Muscle layer of colon (tissue), 2 donors: ENCODE measurements around the gene PCCA.

Experiments used
- H3K27ac ChIP-seq: one replicate; pipeline ENCODE4 v1.7.0; 2013; ENCODE audit warnings: low read depth, mild to moderate bottlenecking, low read length, moderate library complexity
- H3K27me3 ChIP-seq, 2 donors: one replicate each; pipeline ENCODE4 v1.7.0; 2013; ENCODE audit warnings: low read length in 2 of 2, mild to moderate bottlenecking in 2 of 2; ENCODE audit not compliant: insufficient read depth in 2 of 2, control insufficient read depth in 1 of 2
- H3K36me3 ChIP-seq: one replicate; pipeline ENCODE4 v1.7.0; 2013; ENCODE audit warnings: mild to moderate bottlenecking, low read length; ENCODE audit not compliant: insufficient read depth
- H3K4me1 ChIP-seq: one replicate; pipeline ENCODE4 v1.7.0; 2013; ENCODE audit warnings: mild to moderate bottlenecking, low read length; ENCODE audit not compliant: insufficient read depth
- H3K4me3 ChIP-seq, 2 donors: one replicate each; pipeline ENCODE4 v1.7.0; 2013; ENCODE audit warnings: low read length in 2 of 2, low read depth in 1 of 2, mild to moderate bottlenecking in 1 of 2, moderate library complexity in 1 of 2
- H3K9ac ChIP-seq: one replicate; pipeline ENCODE4 v1.7.0; 2013; ENCODE audit warnings: low read length
- H3K9me3 ChIP-seq: one replicate; pipeline ENCODE4 v1.7.0; 2013; ENCODE audit warnings: mild to moderate bottlenecking, low read length
- donor health status: abdominal sarcoma.
- donor health status: Adenocarcinoma of cecum.

PCCA gene

GRCh38 chr13:100506600-100507422, 417.9 kb downstream of the PCCA start:
- no peaks in the 10 kb centered on the region for H3K36me3 ChIP-seq

GRCh38 chr13:100508455-100508854, 419.6 kb downstream of the PCCA start:
- Histone ChIP-seq H3K9me3 (no peaks in the 10 kb centered on the region), H3K27ac (no peak overlapping the region), H3K4me3 (no peak overlapping the region), H3K36me3 (no peaks in the 10 kb centered on the region), H3K9ac (no peak overlapping the region), H3K27me3 (no peaks in the 10 kb centered on the region), H3K4me1 (no peaks in the 10 kb centered on the region)

More at GRCh38 chr13:100506600-100507422, 417.9 kb downstream of the PCCA start:
- H3K9ac ChIP-seq: no peak overlapping the region
- H3K4me3 ChIP-seq: no peak overlapping the region
- H3K9me3 ChIP-seq: no peaks in the 10 kb centered on the region
- no peaks in the 10 kb centered on the region for H3K27me3 ChIP-seq
- no peak overlapping the region for H3K27ac ChIP-seq
- H3K4me1 ChIP-seq: no peaks in the 10 kb centered on the region

- H3K9me3 ChIP-seq: no peaks in the 10 kb centered on the region
- no peaks in the 10 kb centered on the region for H3K36me3 ChIP-seq
- no peak overlapping the region for H3K4me3 ChIP-seq
- H3K27me3 ChIP-seq: no peaks in the 10 kb centered on the region
- no peak overlapping the region for H3K27ac ChIP-seq
- no peak overlapping the region for H3K9ac ChIP-seq
- no peaks in the 10 kb centered on the region for H3K4me1 ChIP-seq
Observed at GRCh38 chr13:100508996-100509395, 420.1 kb downstream of the PCCA start.

- no peaks in the 10 kb centered on the region for H3K36me3 ChIP-seq
- no peak overlapping the region for H3K9ac ChIP-seq
- H3K9me3 ChIP-seq: no peaks in the 10 kb centered on the region
- H3K27ac ChIP-seq: no peak overlapping the region
- H3K27me3 ChIP-seq: no peaks in the 10 kb centered on the region
- H3K4me1 ChIP-seq: peaks cover 6% of the 10 kb centered on the region
- no peak overlapping the region for H3K4me3 ChIP-seq
Observed at GRCh38 chr13:100510208-100510957, 421.5 kb downstream of the PCCA start.

- Histone ChIP-seq H3K4me3 (no peak overlapping the region), H3K36me3 (no peaks in the 10 kb centered on the region), H3K9me3 (no peaks in the 10 kb centered on the region), H3K27ac (no peak overlapping the region), H3K4me1 (peaks cover 6% of the 10 kb centered on the region), H3K9ac (no peak overlapping the region), H3K27me3 (no peaks in the 10 kb centered on the region)
Observed at GRCh38 chr13:100511466-100511865, 422.6 kb downstream of the PCCA start.

- Histone ChIP-seq H3K36me3 (no peaks in the 10 kb centered on the region), H3K9me3 (no peaks in the 10 kb centered on the region), H3K27me3 (no peaks in the 10 kb centered on the region), H3K27ac (no peak overlapping the region), H3K4me3 (no peak overlapping the region), H3K4me1 (peaks cover 6% of the 10 kb centered on the region), H3K9ac (no peak overlapping the region)
Observed at GRCh38 chr13:100512422-100512821, 423.5 kb downstream of the PCCA start.

GRCh38 chr13:100513171-100513570, 424.3 kb downstream of the PCCA start:
- peaks cover 6% of the 10 kb centered on the region for H3K4me1 ChIP-seq
- no peaks in the 10 kb centered on the region for H3K9me3 ChIP-seq
- H3K27ac ChIP-seq: no peak overlapping the region
- H3K4me3 ChIP-seq: no peak overlapping the region
- H3K27me3 ChIP-seq: no peaks in the 10 kb centered on the region
- no peaks in the 10 kb centered on the region for H3K36me3 ChIP-seq
- no peak overlapping the region for H3K9ac ChIP-seq

- Histone ChIP-seq H3K27ac (no peak overlapping the region), H3K27me3 (no peaks in the 10 kb centered on the region), H3K9ac (no peak overlapping the region), H3K4me3 (no peak overlapping the region), H3K36me3 (no peaks in the 10 kb centered on the region), H3K9me3 (no peaks in the 10 kb centered on the region), H3K4me1 (peaks cover 6% of the 10 kb centered on the region)
Observed at GRCh38 chr13:100513987-100514670, 425.2 kb downstream of the PCCA start.

GRCh38 chr13:100514788-100515409, 426.0 kb downstream of the PCCA start:
- Histone ChIP-seq H3K36me3 (no peaks in the 10 kb centered on the region), H3K9ac (no peak overlapping the region), H3K4me3 (no peak overlapping the region), H3K4me1 (peaks cover 6% of the 10 kb centered on the region), H3K9me3 (no peaks in the 10 kb centered on the region), H3K27me3 (no peaks in the 10 kb centered on the region), H3K27ac (no peak overlapping the region)

GRCh38 chr13:100515410-100515800, 426.5 kb downstream of the PCCA start:
- no peaks in the 10 kb centered on the region for H3K27me3 ChIP-seq
- no peak overlapping the region for H3K9ac ChIP-seq
- peaks cover 6% of the 10 kb centered on the region for H3K4me1 ChIP-seq
- no peak overlapping the region for H3K4me3 ChIP-seq
- no peaks in the 10 kb centered on the region for H3K9me3 ChIP-seq
- no peaks in the 10 kb centered on the region for H3K36me3 ChIP-seq
- H3K27ac ChIP-seq: no peak overlapping the region

- no peak overlapping the region for H3K4me3 ChIP-seq
- H3K9me3 ChIP-seq: no peaks in the 10 kb centered on the region
- no peak overlapping the region for H3K9ac ChIP-seq
- no peaks in the 10 kb centered on the region for H3K27me3 ChIP-seq
- peaks cover 6% of the 10 kb centered on the region for H3K4me1 ChIP-seq
- no peak overlapping the region for H3K27ac ChIP-seq
- no peaks in the 10 kb centered on the region for H3K36me3 ChIP-seq
Observed at GRCh38 chr13:100517135-100517534, 428.2 kb downstream of the PCCA start.
